ENCODE measurements around the gene HSP90B1.

HSP90B1 gene
- 425 to 1,123 (median 701) reads per million in 9 experiments for total RNA-seq

GRCh38 chr12:103930034-103930786, at the start of gene HSP90B1:
Gene HSP90B1, plus strand, starts transcription at chr12:103930410. Its CDS starts 106 bp downstream, at chr12:103930516.
- peaks cover 67% of the 10 kb centered on the region for H3K36me3 Mint-ChIP-seq (ENCODE audit: insufficient read depth)
- DNase-seq = peak; percentile 99
- peak within 1 kb of the TSS; percentile 97 to 99 for H3K27ac Mint-ChIP-seq
- H3K4me3 Mint-ChIP-seq = peak within 1 kb of the TSS; percentile 91 to 93
- ATAC-seq (replicated peaks) = peak; percentile 67
- no peaks in the 10 kb centered on the region for H3K9me3 Mint-ChIP-seq
- no peaks in the 10 kb centered on the region for H3K27me3 Mint-ChIP-seq
- H3K4me1 Mint-ChIP-seq (ENCODE audit: low read depth in 2 of 2) = peaks cover 50% of the 10 kb centered on the region in 2 donors

- Mint-ChIP-seq H3K27ac (peak overlapping the region; percentile 9 to 84), H3K9me3 (no peaks in the 10 kb centered on the region), H3K4me1 (ENCODE audit: low read depth in 2 of 2) (peaks cover 0 to 11% of the 10 kb centered on the region in 2 donors), H3K4me3 (no peak overlapping the region), H3K27me3 (no peaks in the 10 kb centered on the region), H3K36me3 (ENCODE audit: insufficient read depth) (no peaks in the 10 kb centered on the region)
- no peak for ATAC-seq (replicated peaks)
- DNase-seq = no peak
Observed at GRCh38 chr12:103881261-103881660, 48.9 kb upstream of the HSP90B1 start.

GRCh38 chr12:103882861-103883596, 47.2 kb upstream of the HSP90B1 start:
- no peak overlapping the region for H3K27ac Mint-ChIP-seq
- no peaks in the 10 kb centered on the region for H3K27me3 Mint-ChIP-seq
- DNase-seq (no peak), ATAC-seq (replicated peaks) (no peak)
- no peaks in the 10 kb centered on the region for H3K9me3 Mint-ChIP-seq
- H3K36me3 Mint-ChIP-seq (ENCODE audit: insufficient read depth) = no peaks in the 10 kb centered on the region
- peaks cover 0 to 10% of the 10 kb centered on the region in 2 donors for H3K4me1 Mint-ChIP-seq (ENCODE audit: low read depth in 2 of 2)
- H3K4me3 Mint-ChIP-seq = no peak overlapping the region

GRCh38 chr12:103883908-103884307, 46.3 kb upstream of the HSP90B1 start:
- Mint-ChIP-seq H3K27me3 (no peaks in the 10 kb centered on the region), H3K4me1 (ENCODE audit: low read depth in 2 of 2) (peaks cover 0 to 10% of the 10 kb centered on the region in 2 donors), H3K36me3 (ENCODE audit: insufficient read depth) (no peaks in the 10 kb centered on the region), H3K27ac (no peak overlapping the region), H3K4me3 (no peak overlapping the region), H3K9me3 (no peaks in the 10 kb centered on the region)
- no peak for DNase-seq
- ATAC-seq (replicated peaks) = no peak

- H3K36me3 Mint-ChIP-seq (ENCODE audit: insufficient read depth) = no peaks in the 10 kb centered on the region
- peaks cover 0 to 10% of the 10 kb centered on the region in 2 donors for H3K4me1 Mint-ChIP-seq (ENCODE audit: low read depth in 2 of 2)
- no peaks in the 10 kb centered on the region for H3K9me3 Mint-ChIP-seq
- no peaks in the 10 kb centered on the region for H3K27me3 Mint-ChIP-seq
- no peak overlapping the region for H3K4me3 Mint-ChIP-seq
- H3K27ac Mint-ChIP-seq = no peak overlapping the region
- no peak for ATAC-seq (replicated peaks)
- peak; percentile 9 to 23 (median 9) for DNase-seq
Observed at GRCh38 chr12:103884316-103884715, 45.9 kb upstream of the HSP90B1 start.

- no peak overlapping the region for H3K4me3 Mint-ChIP-seq
- DNase-seq (no peak), ATAC-seq (replicated peaks) (no peak)
- no peak overlapping the region for H3K27ac Mint-ChIP-seq
- no peaks in the 10 kb centered on the region for H3K27me3 Mint-ChIP-seq
- H3K36me3 Mint-ChIP-seq (ENCODE audit: insufficient read depth) = no peaks in the 10 kb centered on the region
- no peaks in the 10 kb centered on the region for H3K9me3 Mint-ChIP-seq
- peaks cover 0 to 3% of the 10 kb centered on the region in 2 donors for H3K4me1 Mint-ChIP-seq (ENCODE audit: low read depth in 2 of 2)
Observed at GRCh38 chr12:103886195-103886797, 43.9 kb upstream of the HSP90B1 start.

GRCh38 chr12:103887738-103888137, 42.5 kb upstream of the HSP90B1 start:
- peaks cover 0 to 3% of the 10 kb centered on the region in 2 donors for H3K4me1 Mint-ChIP-seq (ENCODE audit: low read depth in 2 of 2)
- H3K36me3 Mint-ChIP-seq (ENCODE audit: insufficient read depth) = no peaks in the 10 kb centered on the region
- H3K4me3 Mint-ChIP-seq = no peak overlapping the region
- H3K9me3 Mint-ChIP-seq = no peaks in the 10 kb centered on the region
- no peak for DNase-seq
- no peaks in the 10 kb centered on the region for H3K27me3 Mint-ChIP-seq
- no peak overlapping the region for H3K27ac Mint-ChIP-seq
- no peak for ATAC-seq (replicated peaks)

- peaks cover 7 to 10% of the 10 kb centered on the region in 2 donors for H3K4me1 Mint-ChIP-seq (ENCODE audit: low read depth in 2 of 2)
- H3K27ac Mint-ChIP-seq = no peak overlapping the region
- no peak for DNase-seq
- ATAC-seq (replicated peaks) = no peak
- no peaks in the 10 kb centered on the region for H3K27me3 Mint-ChIP-seq
- no peaks in the 10 kb centered on the region for H3K36me3 Mint-ChIP-seq (ENCODE audit: insufficient read depth)
- H3K9me3 Mint-ChIP-seq = no peaks in the 10 kb centered on the region
- H3K4me3 Mint-ChIP-seq = no peak overlapping the region
Observed at GRCh38 chr12:103897316-103897715, 32.9 kb upstream of the HSP90B1 start.

GRCh38 chr12:103901518-103902173, 28.6 kb upstream of the HSP90B1 start:
- H3K27me3 Mint-ChIP-seq = no peaks in the 10 kb centered on the region
- DNase-seq (peak; percentile 11 to 18 (median 15)), ATAC-seq (replicated peaks) (peak; percentile 97)
- peaks cover 14 to 19% of the 10 kb centered on the region in 2 donors for H3K4me1 Mint-ChIP-seq (ENCODE audit: low read depth in 2 of 2)
- peak overlapping the region; percentile 50 to 85 for H3K27ac Mint-ChIP-seq
- H3K4me3 Mint-ChIP-seq = peak overlapping the region; percentile 40 to 69
- no peaks in the 10 kb centered on the region for H3K36me3 Mint-ChIP-seq (ENCODE audit: insufficient read depth)
- no peaks in the 10 kb centered on the region for H3K9me3 Mint-ChIP-seq

- Mint-ChIP-seq H3K4me3 (no peak overlapping the region), H3K36me3 (ENCODE audit: insufficient read depth) (no peaks in the 10 kb centered on the region), H3K9me3 (no peaks in the 10 kb centered on the region), H3K4me1 (ENCODE audit: low read depth in 2 of 2) (peaks cover 14 to 22% of the 10 kb centered on the region in 2 donors), H3K27ac (peak overlapping the region; percentile 14 to 21), H3K27me3 (peaks cover 0 to 6% of the 10 kb centered on the region in 2 donors)
- ATAC-seq (replicated peaks) (no peak), DNase-seq (no peak)
Observed at GRCh38 chr12:103903993-103904392, 26.2 kb upstream of the HSP90B1 start.

GRCh38 chr12:103905730-103906349, 24.4 kb upstream of the HSP90B1 start:
- Mint-ChIP-seq H3K36me3 (ENCODE audit: insufficient read depth) (peaks cover 3% of the 10 kb centered on the region), H3K4me3 (peak overlapping the region in 1 of 2 donors; percentile 14), H3K27ac (peak overlapping the region; percentile 46 to 86), H3K9me3 (no peaks in the 10 kb centered on the region), H3K4me1 (ENCODE audit: low read depth in 2 of 2) (peaks cover 14 to 21% of the 10 kb centered on the region in 2 donors), H3K27me3 (peaks cover 0 to 9% of the 10 kb centered on the region in 2 donors)
- no peak for ATAC-seq (replicated peaks)
- no peak for DNase-seq

GRCh38 chr12:103908246-103908541, 22.0 kb upstream of the HSP90B1 start:
- ATAC-seq (replicated peaks) = no peak
- no peak for DNase-seq
- Mint-ChIP-seq H3K4me3 (no peak overlapping the region), H3K27ac (no peak overlapping the region), H3K27me3 (peaks cover 0 to 11% of the 10 kb centered on the region in 2 donors), H3K9me3 (no peaks in the 10 kb centered on the region), H3K36me3 (ENCODE audit: insufficient read depth) (peaks cover 3% of the 10 kb centered on the region), H3K4me1 (ENCODE audit: low read depth in 2 of 2) (peaks cover 7 to 10% of the 10 kb centered on the region in 2 donors)

- Mint-ChIP-seq H3K36me3 (ENCODE audit: insufficient read depth) (peaks cover 3% of the 10 kb centered on the region), H3K27ac (no peak overlapping the region), H3K4me1 (ENCODE audit: low read depth in 2 of 2) (peaks cover 7 to 10% of the 10 kb centered on the region in 2 donors), H3K27me3 (peaks cover 0 to 18% of the 10 kb centered on the region in 2 donors), H3K4me3 (no peak overlapping the region), H3K9me3 (no peaks in the 10 kb centered on the region)
- DNase-seq (no peak), ATAC-seq (replicated peaks) (no peak)
Observed at GRCh38 chr12:103908877-103909276, 21.3 kb upstream of the HSP90B1 start.
